DOHH2 (cell line): ENCODE results near the gene DAGLA.

Experiments
- CTCF ChIP-seq: fragments of 200-600 bp; sonication (generic); IDR thresholded peaks from one replicate; pipeline ENCODE4 v1.5.1; 2014; ENCODE audit warnings: antibody characterized with exemption, mild to moderate bottlenecking, low read depth, low read length; ENCODE audit not compliant: poor library complexity, severe bottlenecking
- EZH2phosphoT487 ChIP-seq: fragments of 200-600 bp; sonication (generic); IDR thresholded peaks from 2 replicates; pipeline ENCODE4 v1.6.1; 2017; ENCODE audit warnings: borderline replicate concordance, mild to moderate bottlenecking, antibody characterized with exemption, low read length, moderate library complexity, mixed read lengths

DNA sequence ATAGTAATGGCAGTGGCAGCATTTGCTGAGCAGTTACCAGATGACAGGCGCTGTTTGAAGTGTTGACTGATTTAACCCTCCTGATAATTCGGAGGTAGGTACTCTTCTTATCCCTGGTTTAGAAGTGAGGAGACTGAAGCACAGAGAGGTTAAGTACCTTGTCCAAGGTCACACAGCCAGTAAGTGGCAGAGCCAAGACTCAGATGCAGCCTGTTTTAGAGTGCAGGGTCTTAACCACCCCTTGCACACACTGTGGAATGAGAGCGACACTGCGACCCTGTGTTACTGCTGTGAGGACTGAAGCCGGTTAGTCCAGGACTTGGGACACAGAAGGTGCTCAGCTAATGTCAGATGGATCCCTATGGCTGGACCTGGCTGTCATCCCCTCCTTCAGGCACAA, 34.7 kb downstream of the DAGLA start:
- TF ChIP-seq CTCF (no peak), EZH2phosphoT487 (no peak)
